B cell (primary cell): ENCODE results near the gene COQ3. TPM values are rescaled to one million over a fixed set of nuclear protein-coding genes. Genes with fewer than 3 reads are reported as not detected.

Source experiments
- ATAC-seq: fragments of 200-7000 bp; cut with Tn5 transposase; one replicate; pipeline ENCODE4 v1.10.0; 2021; ENCODE audit warnings: low read depth, mild to moderate bottlenecking, moderate number of reproducible peaks, moderate library complexity
- CTCF ChIA-PET: fragments of 350-600 bp; sonication (Branson Sonifier 250); formaldehyde crosslinking; loops from one replicate; lab custom pipeline; 2021; ENCODE audit warnings: antibody characterized with exemption, inconsistent platforms; lab: Charles Lee
- POLR2A ChIA-PET: fragments of 350-600 bp; sonication (Branson Sonifier 250); formaldehyde crosslinking; loops from one replicate; lab custom pipeline; 2021; ENCODE audit warnings: antibody characterized with exemption; lab: Charles Lee
- DNase-seq: peaks from one replicate; pipeline ENCODE4 v3.0.0; 2013
- H2AFZ ChIP-seq: 2 replicates; pipeline ENCODE4 v1.6.1; 2012; ENCODE audit warnings: mild to moderate bottlenecking, low read depth, low read length; ENCODE audit not compliant: insufficient read depth, poor library complexity, severe bottlenecking
- H3K27ac ChIP-seq, 2 donors: 1 replicate in 1 of 2; 2 replicates in 1 of 2; pipeline ENCODE4 v1.5.1; 2012 to 2013; ENCODE audit warnings: low read length in 2 of 2, mild to moderate bottlenecking in 2 of 2, moderate library complexity in 1 of 2
- H3K27me3 ChIP-seq, 4 experiments: fragments of 200-600 bp in 1 of 4; sonication (generic) in 1 of 4; replicated peaks in 1 of 4; 1 replicate in 2 of 4; 2 replicates in 2 of 4; pipeline versions ENCODE4 v1.6.1 to v1.7.0; 2013 to 2016; ENCODE audit warnings: low read length in 3 of 4, mild to moderate bottlenecking in 2 of 4, mixed read lengths in 1 of 4, moderate library complexity in 1 of 4; ENCODE audit not compliant: insufficient read depth in 4 of 4, control insufficient read depth in 3 of 4; ENCODE audit errors: control extremely low read depth in 1 of 4
- H3K36me3 ChIP-seq, 2 experiments: replicated peaks in 1 of 2; 1 replicate in 1 of 2; 2 replicates in 1 of 2; pipeline versions ENCODE4 v1.6.1 to v1.7.1; 2013; ENCODE audit warnings: low read length in 1 of 2; ENCODE audit not compliant: insufficient read depth in 2 of 2, control insufficient read depth in 1 of 2; ENCODE audit errors: control extremely low read depth in 1 of 2, extremely low read depth in 1 of 2
- H3K4me1 ChIP-seq, 2 donors: fragments of 200-600 bp in 1 of 2; sonication (generic) in 1 of 2; 1 replicate in 1 of 2; 2 replicates in 1 of 2; pipeline versions ENCODE4 v1.5.1 to v1.6.1; 2013 to 2017; ENCODE audit warnings: low read length in 2 of 2; ENCODE audit not compliant: control insufficient read depth in 2 of 2, insufficient read depth in 2 of 2
- H3K4me2 ChIP-seq: replicated peaks from 2 replicates; pipeline ENCODE3; 2012; ENCODE audit warnings: mild to moderate bottlenecking, low read depth, low read length; ENCODE audit not compliant: poor library complexity, severe bottlenecking
- H3K4me3 ChIP-seq, 5 experiments: fragments of 200-600 bp in 1 of 5; sonication (generic) in 1 of 5; 1 replicate in 3 of 5; 2 replicates in 2 of 5; pipeline versions ENCODE4 v1.5.1 to v1.7.0; 2011 to 2016; ENCODE audit warnings: low read length in 4 of 5, mild to moderate bottlenecking in 4 of 5, low read depth in 2 of 5, control low read depth in 1 of 5, moderate library complexity in 1 of 5; ENCODE audit not compliant: insufficient read depth in 1 of 5; ENCODE audit errors: control extremely low read depth in 1 of 5, extremely low read depth in 1 of 5
- H3K79me2 ChIP-seq: fragments of 200-600 bp; sonication (generic); one replicate; pipeline ENCODE4 v1.6.0; 2016; ENCODE audit warnings: low read length; ENCODE audit not compliant: control insufficient read depth, insufficient read depth
- H3K9ac ChIP-seq: fragments of 200-600 bp; sonication (generic); 2 replicates; pipeline ENCODE4 v1.6.1; 2017; ENCODE audit warnings: mild to moderate bottlenecking, low read length, moderate library complexity
- H3K9me3 ChIP-seq, 3 donors: one replicate each; pipeline versions ENCODE4 v1.6.1 to v1.7.1; 2013; ENCODE audit warnings: low read length in 2 of 3; ENCODE audit not compliant: control insufficient read depth in 2 of 3, insufficient read depth in 1 of 3; ENCODE audit errors: control extremely low read depth in 1 of 3
- H4K20me1 ChIP-seq: 2 replicates; pipeline ENCODE4 v1.6.0; 2012; ENCODE audit warnings: mild to moderate bottlenecking, low read length; ENCODE audit not compliant: insufficient read depth, control insufficient read depth, poor library complexity, severe bottlenecking
- H3K27ac Mint-ChIP-seq: one replicate; pipeline ENCODE4 v1.8.0; 2021; ENCODE audit warnings: mixed read lengths
- H3K27me3 Mint-ChIP-seq: one replicate; pipeline ENCODE4 v1.8.0; 2021; ENCODE audit warnings: mixed read lengths
- H3K4me1 Mint-ChIP-seq: one replicate; pipeline ENCODE4 v1.8.0; 2021; ENCODE audit warnings: mixed read lengths
- H3K4me3 Mint-ChIP-seq: one replicate; pipeline ENCODE4 v1.8.0; 2021; ENCODE audit warnings: mixed read lengths
- H3K9me3 Mint-ChIP-seq: one replicate; pipeline ENCODE4 v1.8.0; 2022; ENCODE audit warnings: mixed read lengths; ENCODE audit not compliant: insufficient read depth
- CTCF ChIP-seq: fragments of 200-600 bp; IDR thresholded peaks from one replicate; pipeline ENCODE4 v1.8.0; 2022; ENCODE audit warnings: antibody characterized with exemption, mild to moderate bottlenecking
- EZH2 ChIP-seq: IDR thresholded peaks from 2 replicates; pipeline ENCODE4 v1.6.1; 2012; ENCODE audit warnings: borderline replicate concordance, low read depth, mild to moderate bottlenecking, moderate library complexity, low read length; ENCODE audit not compliant: insufficient read depth, poor library complexity, severe bottlenecking
- WGBS: methylation state at CpG from one replicate; pipeline ENCODE4 v1.1.5; 2013; ENCODE audit warnings: missing lambda C conversion rate; ENCODE audit not compliant: insufficient coverage; 5-methylcytosine and 5-hydroxymethylcytosine counted together
- intact Hi-C: fragments of 100-400 bp; cut with micrococcal nuclease; formaldehyde crosslinking; loops from one replicate; pipeline ENCODE4 v1.10.0; 2022
- polyA plus RNA-seq: library from polyadenylated mRNA; depleted of rRNA; stranded (reverse); fragments of >200 nt; gene quantifications from 2 replicates; pipeline ENCODE4 v1.2.3, GENCODE V29; 2012
- total RNA-seq, 2 donors: library from RNA; stranded (reverse); fragments of 120-200 nt in 1 of 2; gene quantifications; 1 replicate in 1 of 2; 2 replicates in 1 of 2; pipeline versions ENCODE4 v1.2.3 to v1.2.4, GENCODE V29; 2013 to 2022

Gene COQ3
- total and polyA plus RNA-seq, 2 donors (not counting 1 experiment from before 2014, with no cell fraction given): 2.9 to 3.1 TPM

GRCh38 chr6:99409672-99410071 lies 15.7 kb upstream of the COQ3 start:
- H3K27me3 ChIP-seq: no peaks in the 10 kb centered on the region
- H3K4me1 ChIP-seq: no peaks in the 10 kb centered on the region
- no peak overlapping the region for H3K27ac ChIP-seq
- H3K36me3 ChIP-seq: peaks cover 26 to 84% of the 10 kb centered on the region in 2 experiments
- DNase-seq (no peak), ATAC-seq (no peak)
- no peaks in the 10 kb centered on the region for H3K27me3 Mint-ChIP-seq
- no peaks in the 10 kb centered on the region for H3K9me3 Mint-ChIP-seq
- no peak overlapping the region for H3K9ac ChIP-seq
- H3K79me2 ChIP-seq: peaks cover 40% of the 10 kb centered on the region
- no peak overlapping the region for H3K4me2 ChIP-seq
- peaks cover 13% of the 10 kb centered on the region for H3K4me1 Mint-ChIP-seq
- H3K27ac Mint-ChIP-seq: no peak overlapping the region
- H3K9me3 ChIP-seq: no peaks in the 10 kb centered on the region
- ChIA-PET CTCF (interaction anchor here (0.6 kb wide), 1 partner anchor 10 kb away, joined by 3 read pairs; no protein-coding TSS in a partner anchor), POLR2A (no interaction called here)
- H2AFZ ChIP-seq: no peak overlapping the region
- no peak overlapping the region for H3K4me3 ChIP-seq
- peaks cover 66% of the 10 kb centered on the region for H4K20me1 ChIP-seq
- no peak overlapping the region for H3K4me3 Mint-ChIP-seq
- intact Hi-C loops: no loop called here
- TF ChIP-seq EZH2 (no peak), CTCF (no peak)

DNA sequence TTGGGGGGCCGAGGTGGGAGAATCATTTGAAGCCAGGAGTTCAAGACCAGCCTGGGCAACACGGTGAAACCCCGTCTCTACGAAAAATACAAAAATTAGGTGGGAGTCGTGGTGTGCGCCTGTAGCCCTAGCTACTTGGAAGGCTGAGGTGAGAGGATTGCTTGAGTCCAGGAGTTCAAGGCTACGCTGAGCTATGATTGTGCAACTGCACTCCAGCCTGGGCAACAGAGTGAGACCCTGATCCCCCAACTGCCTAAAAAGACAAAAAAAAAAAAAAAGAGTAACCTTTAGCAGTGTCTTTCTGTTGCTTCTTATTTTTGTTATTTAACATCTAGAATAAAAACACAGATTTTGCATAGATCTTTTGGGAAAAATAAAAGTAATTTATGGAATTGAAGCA lies 13.1 kb upstream of the COQ3 start:
- Histone ChIP-seq H2AFZ (no peak overlapping the region), H3K4me3 (no peak overlapping the region), H3K4me1 (no peaks in the 10 kb centered on the region), H3K9ac (no peak overlapping the region), H3K27me3 (no peaks in the 10 kb centered on the region), H3K9me3 (no peaks in the 10 kb centered on the region), H4K20me1 (peaks cover 42% of the 10 kb centered on the region), H3K27ac (no peak overlapping the region), H3K4me2 (no peak overlapping the region), H3K36me3 (peaks cover 23 to 83% of the 10 kb centered on the region in 2 experiments), H3K79me2 (peaks cover 14% of the 10 kb centered on the region)
- Mint-ChIP-seq H3K27me3 (no peaks in the 10 kb centered on the region), H3K9me3 (no peaks in the 10 kb centered on the region), H3K4me1 (peaks cover 7% of the 10 kb centered on the region), H3K4me3 (no peak overlapping the region), H3K27ac (no peak overlapping the region)
- TF ChIP-seq EZH2 (no peak), CTCF (no peak)
- 100% methylated on average over 2 of the region's 7 CpGs for WGBS
- intact Hi-C loops: no loop called here
- ATAC-seq (no peak), DNase-seq (no peak)
- POLR2A ChIA-PET: no interaction called here
- CTCF ChIA-PET: no interaction called here
